GM18907 (cell line): Measurements from ENCODE around the gene GDF7.

Source experiments
- ATAC-seq: cut with Tn5 transposase; IDR thresholded peaks from one replicate; pipeline ENCODE4 v1.9.1; 2021; ENCODE audit warnings: mild to moderate bottlenecking, moderate library complexity; ENCODE audit not compliant: unreplicated experiment

GDF7 gene

GRCh38 chr2:20627712-20628380, 39.1 kb upstream of the GDF7 start:
- ATAC-seq: no peak

- no peak for ATAC-seq
Measured at GRCh38 chr2:20629181-20629580, 37.8 kb upstream of the GDF7 start.

GRCh38 chr2:20629581-20630171, 37.3 kb upstream of the GDF7 start:
- no peak for ATAC-seq

- ATAC-seq: no peak
Measured at GRCh38 chr2:20630967-20631366, 36.0 kb upstream of the GDF7 start.

GRCh38 chr2:20631617-20632307, 35.2 kb upstream of the GDF7 start:
- no peak for ATAC-seq

GRCh38 chr2:20632446-20632990, 34.4 kb upstream of the GDF7 start:
- ATAC-seq: no peak

GRCh38 chr2:20633001-20633400, 33.9 kb upstream of the GDF7 start:
- no peak for ATAC-seq

GRCh38 chr2:20633794-20634506, 33.0 kb upstream of the GDF7 start:
- peak; percentile 52 for ATAC-seq

- ATAC-seq: no peak
Measured at GRCh38 chr2:20634507-20635112, 32.3 kb upstream of the GDF7 start.

GRCh38 chr2:20635113-20635510, 31.8 kb upstream of the GDF7 start:
- no peak for ATAC-seq

GRCh38 chr2:20635675-20636584, 31.0 kb upstream of the GDF7 start:
- ATAC-seq: peak; percentile 70

GRCh38 chr2:20637147-20637546, 29.8 kb upstream of the GDF7 start:
- no peak for ATAC-seq

- ATAC-seq: no peak
Measured at GRCh38 chr2:20638014-20638413, 28.9 kb upstream of the GDF7 start.

GRCh38 chr2:20638646-20639430, 28.1 kb upstream of the GDF7 start:
- ATAC-seq: no peak

GRCh38 chr2:20640411-20641122, 26.4 kb upstream of the GDF7 start:
- ATAC-seq: no peak

- no peak for ATAC-seq
Measured at GRCh38 chr2:20641123-20641985, 25.6 kb upstream of the GDF7 start.
